ENCODE data around the gene SETDB2. TPM values are rescaled to one million over a fixed set of nuclear protein-coding genes. Genes with fewer than 3 reads are reported as not detected.

Gene SETDB2
- total RNA-seq, 2 experiments from 2014 or later = 14.3 to 18.0 TPM

GRCh38 chr13:49441312-49441711, 2.8 kb upstream of the SETDB2 start:
- no peaks in the 10 kb centered on the region for H3K27me3 Mint-ChIP-seq
- CTCF ChIA-PET = interaction anchor here (1.5 kb wide), 1 partner anchor 9 kb away, joined by 4 read pairs; no protein-coding TSS in a partner anchor
- H3K27ac Mint-ChIP-seq = no peak overlapping the region
- DNase-seq (no peak), ATAC-seq (no peak)
- peaks cover 6% of the 10 kb centered on the region for H3K36me3 Mint-ChIP-seq
- peaks cover 26% of the 10 kb centered on the region for H3K4me1 Mint-ChIP-seq
- no peak overlapping the region for H3K4me3 Mint-ChIP-seq
- H3K9me3 Mint-ChIP-seq (ENCODE audit: low read depth) = no peaks in the 10 kb centered on the region

GRCh38 chr13:49441846-49442245, 2.2 kb upstream of the SETDB2 start:
- Mint-ChIP-seq H3K4me1 (peaks cover 30% of the 10 kb centered on the region), H3K9me3 (ENCODE audit: low read depth) (no peaks in the 10 kb centered on the region), H3K27ac (no peak overlapping the region), H3K4me3 (no peak overlapping the region), H3K27me3 (no peaks in the 10 kb centered on the region), H3K36me3 (peaks cover 8% of the 10 kb centered on the region)
- DNase-seq (no peak), ATAC-seq (no peak)
- CTCF ChIA-PET = interaction anchor here (1.5 kb wide), 1 partner anchor 10 kb away, joined by 4 read pairs; no protein-coding TSS in a partner anchor

GRCh38 chr13:49443357-49443703, 744 bp upstream of the SETDB2 start:
- ATAC-seq = peak; percentile 3
- peaks cover 8% of the 10 kb centered on the region for H3K36me3 Mint-ChIP-seq

GRCh38 chr13:49444524-49445395, 686 bp downstream of the SETDB2 start:
- Mint-ChIP-seq H3K36me3 (peaks cover 18% of the 10 kb centered on the region), H3K4me1 (peaks cover 56% of the 10 kb centered on the region), H3K9me3 (ENCODE audit: low read depth) (no peaks in the 10 kb centered on the region), H3K27me3 (no peaks in the 10 kb centered on the region), H3K4me3 (peak overlapping the region; percentile 97), H3K27ac (peak overlapping the region; percentile 98)
- DNase-seq (peak; percentile 51), ATAC-seq (peak; percentile 21)
- CTCF ChIA-PET = interaction anchor here (1.1 to 4.3 kb wide), 6 partner anchors 9 to 492 kb away, joined by 3 to 23 read pairs (median 8); partner anchors contain the start of genes PHF11 and SPRYD7

More at GRCh38 chr13:49443357-49443703, 744 bp upstream of the SETDB2 start:
- H3K27me3 Mint-ChIP-seq = no peaks in the 10 kb centered on the region
- H3K4me1 Mint-ChIP-seq = peaks cover 41% of the 10 kb centered on the region
- CTCF ChIA-PET = interaction anchor here (0.6 to 4.3 kb wide), 9 partner anchors 10 to 493 kb away, joined by 3 to 23 read pairs (median 5); partner anchors contain the start of genes PHF11 and SPRYD7
- no peaks in the 10 kb centered on the region for H3K9me3 Mint-ChIP-seq (ENCODE audit: low read depth)
- DNase-seq = no peak
- peak overlapping the region; percentile 97 for H3K4me3 Mint-ChIP-seq
- peak overlapping the region; percentile 98 for H3K27ac Mint-ChIP-seq

- ATAC-seq = no peak
- peak overlapping the region; percentile 97 for H3K4me3 Mint-ChIP-seq
- no peaks in the 10 kb centered on the region for H3K27me3 Mint-ChIP-seq
- H3K9me3 Mint-ChIP-seq (ENCODE audit: low read depth) = no peaks in the 10 kb centered on the region
- H3K27ac Mint-ChIP-seq = peak overlapping the region; percentile 98
- peaks cover 23% of the 10 kb centered on the region for H3K36me3 Mint-ChIP-seq
- peaks cover 64% of the 10 kb centered on the region for H3K4me1 Mint-ChIP-seq
- no peak for DNase-seq
- CTCF ChIA-PET = interaction anchor here (0.9 to 4.3 kb wide), 2 partner anchors 7 to 13 kb away, joined by 3 to 23 read pairs; no protein-coding TSS in a partner anchor
Observed at GRCh38 chr13:49446473-49446872, 2.4 kb downstream of the SETDB2 start.

DNA sequence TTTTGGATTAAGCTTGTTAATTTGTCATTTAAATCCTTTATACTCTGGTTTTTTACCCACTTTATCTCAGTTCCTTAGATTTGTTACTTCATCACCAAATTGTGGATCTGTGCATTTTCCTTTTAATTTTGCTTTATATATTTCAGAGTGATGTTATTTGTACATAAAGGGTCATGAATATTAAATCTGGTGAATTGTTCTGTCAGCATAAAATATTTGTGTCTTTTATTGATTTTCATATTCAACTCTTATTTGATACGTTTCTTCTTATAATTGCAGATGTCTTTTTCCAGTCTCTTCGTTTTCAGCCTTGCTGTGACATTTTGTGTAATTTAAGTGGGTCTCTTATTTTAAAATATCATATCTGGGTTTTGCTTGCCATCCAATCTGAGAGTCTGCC, 4.7 kb downstream of the SETDB2 start:
- peaks cover 52% of the 10 kb centered on the region for H3K4me1 Mint-ChIP-seq
- peaks cover 35% of the 10 kb centered on the region for H3K36me3 Mint-ChIP-seq
- H3K27me3 Mint-ChIP-seq = no peaks in the 10 kb centered on the region
- DNase-seq (no peak), ATAC-seq (no peak)
- H3K27ac Mint-ChIP-seq = no peak overlapping the region
- CTCF ChIA-PET = no interaction called here
- no peaks in the 10 kb centered on the region for H3K9me3 Mint-ChIP-seq (ENCODE audit: low read depth)
- no peak overlapping the region for H3K4me3 Mint-ChIP-seq

- no peak overlapping the region for H3K4me3 Mint-ChIP-seq
Observed at GRCh38 chr13:49450105-49450819, 6.2 kb downstream of the SETDB2 start.

DNA sequence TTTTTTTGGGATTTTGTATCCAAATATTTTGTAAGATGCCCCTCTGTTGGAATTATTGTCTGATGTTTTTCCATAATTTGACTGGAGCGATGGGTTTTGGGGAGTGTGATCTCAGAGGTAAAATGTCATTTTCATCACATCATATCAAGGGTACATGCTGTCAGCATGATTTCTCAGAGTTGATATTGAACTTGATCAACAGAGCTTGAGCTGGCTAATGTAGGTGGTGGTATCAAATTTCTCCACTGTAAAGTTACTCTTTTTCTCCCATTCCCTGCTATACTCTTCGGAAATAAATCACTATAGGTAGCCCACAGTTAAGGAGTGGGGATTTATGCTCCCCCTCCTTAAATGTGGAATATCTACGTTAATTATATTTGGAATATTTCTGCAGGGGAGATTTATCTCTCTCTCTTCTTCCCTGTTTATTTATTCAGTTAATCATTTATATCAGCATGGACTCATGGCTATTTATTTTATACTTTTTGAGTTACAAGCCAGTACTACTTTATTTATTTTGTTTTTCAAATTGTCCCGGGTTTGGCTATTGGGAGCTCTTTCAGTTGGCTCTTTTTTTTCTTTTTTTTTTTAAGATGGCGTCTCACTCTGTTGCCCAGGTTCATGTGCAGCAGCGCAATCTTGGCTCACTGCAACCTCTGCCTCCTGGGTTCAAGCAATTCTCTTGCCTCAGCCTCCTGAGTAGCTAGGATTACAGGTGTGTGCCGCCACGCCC, 8.8 kb downstream of the SETDB2 start:
- no peaks in the 10 kb centered on the region for H3K27me3 Mint-ChIP-seq
- no peaks in the 10 kb centered on the region for H3K9me3 Mint-ChIP-seq (ENCODE audit: low read depth)
- H3K27ac Mint-ChIP-seq = no peak overlapping the region
- no peak for ATAC-seq
- peaks cover 40% of the 10 kb centered on the region for H3K36me3 Mint-ChIP-seq
- no peak for DNase-seq
- H3K4me3 Mint-ChIP-seq = no peak overlapping the region
- peaks cover 51% of the 10 kb centered on the region for H3K4me1 Mint-ChIP-seq
- CTCF ChIA-PET = interaction anchor here (1.0 to 3.9 kb wide), 2 partner anchors 8 to 13 kb away, joined by 4 to 23 read pairs; partner anchors contain the start of genes CAB39L and SETDB2

More at GRCh38 chr13:49450105-49450819, 6.2 kb downstream of the SETDB2 start:
- Mint-ChIP-seq H3K27me3 (no peaks in the 10 kb centered on the region), H3K27ac (peak overlapping the region; percentile 61), H3K9me3 (ENCODE audit: low read depth) (no peaks in the 10 kb centered on the region), H3K4me1 (peaks cover 62% of the 10 kb centered on the region), H3K36me3 (peaks cover 40% of the 10 kb centered on the region)
- DNase-seq = no peak
- CTCF ChIA-PET = no interaction called here
- no peak for ATAC-seq

DNA sequence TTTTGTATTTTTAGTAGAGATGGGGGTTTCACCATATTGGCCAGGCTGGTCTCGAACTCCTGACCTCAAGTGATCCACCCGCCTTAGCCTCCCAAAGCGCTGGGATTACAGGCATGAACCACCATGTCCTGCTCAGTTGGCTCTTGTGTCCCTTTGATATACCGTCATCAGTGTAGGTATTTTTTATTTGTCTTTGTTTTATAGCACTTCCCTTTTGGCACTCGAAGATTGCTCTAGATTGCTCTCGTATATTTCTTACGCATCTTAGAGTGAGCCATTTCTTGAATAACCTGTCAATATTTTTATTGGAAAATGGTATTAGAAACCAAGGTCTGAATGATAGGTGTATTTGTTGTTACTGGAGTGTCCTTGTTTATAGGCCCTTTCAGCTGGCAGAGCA, 9.4 kb downstream of the SETDB2 start:
- peaks cover 43% of the 10 kb centered on the region for H3K36me3 Mint-ChIP-seq

DNA sequence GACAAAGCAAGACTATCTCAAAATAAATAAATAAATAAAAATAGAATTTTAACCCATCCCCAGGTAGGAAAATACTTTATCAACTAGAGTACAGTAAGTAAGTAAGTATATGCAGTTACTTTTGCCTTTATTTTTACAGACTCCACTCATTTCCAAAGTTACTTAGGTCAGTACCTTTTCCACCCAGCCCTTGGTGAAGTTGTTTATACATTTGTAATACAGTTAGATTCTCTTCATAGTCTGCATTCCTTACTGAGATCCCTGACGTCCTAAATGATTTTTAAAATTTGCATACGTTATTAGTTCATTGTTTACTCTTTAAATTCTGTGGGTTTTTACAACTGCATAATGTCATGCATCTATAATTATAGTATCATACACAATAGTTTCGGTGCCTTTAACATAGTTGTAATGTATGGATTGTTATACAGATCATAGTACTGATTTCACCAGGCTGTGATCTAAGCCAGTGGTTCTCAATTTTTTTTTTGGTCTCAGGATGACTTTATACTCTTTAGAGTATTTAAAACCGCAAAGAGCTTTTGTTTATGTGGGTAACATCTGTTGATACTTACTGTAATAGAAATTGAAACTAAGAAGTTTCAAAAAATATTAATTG, 10.4 kb downstream of the SETDB2 start:
- Mint-ChIP-seq H3K27me3 (no peaks in the 10 kb centered on the region), H3K4me3 (peak overlapping the region; percentile 62), H3K9me3 (ENCODE audit: low read depth) (no peaks in the 10 kb centered on the region), H3K27ac (peak overlapping the region; percentile 88), H3K4me1 (peaks cover 45% of the 10 kb centered on the region), H3K36me3 (peaks cover 38% of the 10 kb centered on the region)
- DNase-seq (no peak), ATAC-seq (peak; percentile 95)
- CTCF ChIA-PET = interaction anchor here (0.9 to 3.9 kb wide), 2 partner anchors 10 to 148 kb away, joined by 3 to 23 read pairs; partner anchors contain the start of genes CAB39L and SETDB2

More for the DNA sequence above, 9.4 kb downstream of the SETDB2 start:
- CTCF ChIA-PET = interaction anchor here (3.9 kb wide), 1 partner anchor 9 kb away, joined by 23 read pairs; the partner anchor contains the start of genes CAB39L and SETDB2
- no peak for DNase-seq
- Mint-ChIP-seq H3K9me3 (ENCODE audit: low read depth) (no peaks in the 10 kb centered on the region), H3K4me3 (no peak overlapping the region), H3K4me1 (peaks cover 47% of the 10 kb centered on the region), H3K27ac (no peak overlapping the region), H3K27me3 (no peaks in the 10 kb centered on the region)
- ATAC-seq = no peak

DNA sequence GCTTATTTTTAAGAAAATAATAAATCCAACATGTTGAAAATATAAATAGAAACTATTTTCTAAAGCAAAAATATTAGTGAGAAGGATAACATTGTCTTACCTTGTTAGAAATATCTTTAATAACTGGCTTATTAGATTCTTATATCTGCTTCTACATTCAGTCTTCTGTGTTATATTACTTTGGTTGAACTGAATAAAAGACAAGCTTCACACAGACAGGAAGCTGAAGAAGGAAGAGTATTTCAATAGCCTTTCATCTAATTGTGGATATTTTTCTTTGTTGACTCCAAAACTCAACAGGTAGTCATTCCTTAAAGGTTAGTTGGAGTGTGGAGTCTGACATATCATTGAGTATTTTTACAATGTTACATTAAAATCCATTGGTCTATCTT, 10.9 kb downstream of the SETDB2 start:
- no peaks in the 10 kb centered on the region for H3K27me3 Mint-ChIP-seq
- no peak overlapping the region for H3K4me3 Mint-ChIP-seq
- peaks cover 43% of the 10 kb centered on the region for H3K4me1 Mint-ChIP-seq
- CTCF ChIA-PET = interaction anchor here (0.9 to 3.9 kb wide), 2 partner anchors 11 to 147 kb away, joined by 3 to 23 read pairs; partner anchors contain the start of genes CAB39L and SETDB2
- H3K9me3 Mint-ChIP-seq (ENCODE audit: low read depth) = no peaks in the 10 kb centered on the region
- peak overlapping the region; percentile 49 for H3K27ac Mint-ChIP-seq
- H3K36me3 Mint-ChIP-seq = peaks cover 34% of the 10 kb centered on the region
- ATAC-seq = no peak
- DNase-seq = no peak

DNA sequence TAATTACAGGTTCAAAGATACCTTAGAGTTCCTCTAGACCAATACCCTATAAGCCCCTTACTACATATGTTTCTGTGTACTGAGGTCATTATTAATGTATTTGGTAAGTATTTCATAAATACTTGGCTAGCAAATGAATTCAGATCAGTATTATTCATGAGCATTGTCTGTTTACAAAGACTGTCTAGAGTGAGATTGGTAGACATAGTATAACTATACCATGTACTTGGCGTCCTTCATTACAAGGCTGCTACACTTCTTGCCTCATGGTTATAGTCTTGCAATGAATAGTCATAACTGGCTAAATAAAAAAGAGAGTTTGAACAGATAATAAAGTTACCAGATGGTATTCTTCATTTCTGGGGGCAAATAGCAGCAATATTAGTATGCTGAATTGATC, 12.1 kb downstream of the SETDB2 start:
- CTCF ChIA-PET = no interaction called here
- no peaks in the 10 kb centered on the region for H3K9me3 Mint-ChIP-seq (ENCODE audit: low read depth)
- H3K36me3 Mint-ChIP-seq = peaks cover 38% of the 10 kb centered on the region
- no peak overlapping the region for H3K27ac Mint-ChIP-seq
- ATAC-seq (no peak), DNase-seq (no peak)
- H3K4me3 Mint-ChIP-seq = no peak overlapping the region
- H3K27me3 Mint-ChIP-seq = no peaks in the 10 kb centered on the region
- H3K4me1 Mint-ChIP-seq = peaks cover 37% of the 10 kb centered on the region

All from activated CD8-positive, alpha-beta memory T cell treated with anti-CD3 and anti-CD28 coated beads, Interleukin-2, amount 10 ng/mL, durations not matched to agents 7 days and 5 days (primary cell).